Activated CD8-positive, alpha-beta memory T cell treated with anti-CD3 and anti-CD28 coated beads, Interleukin-2, amount 50 U/mL, for 1 hour (primary cell): ENCODE data around the gene ERBB4.
"Not testable (repeated sequence)": the region's sequence is repeated elsewhere in the genome, so short reads cannot be mapped to it uniquely, and the experiment has no call there.

Experiments used
- DNase-seq: peaks from one replicate; pipeline ENCODE4 v3.0.0-alpha.2; 2020; ENCODE audit errors: extremely low read depth

Gene ERBB4

GRCh38 chr2:211598238-211598637 lies 940.4 kb downstream of the ERBB4 start:
- no peak for DNase-seq

- DNase-seq, result not testable (repeated sequence)
Observed at GRCh38 chr2:211592006-211592405, 946.6 kb downstream of the ERBB4 start.

DNA sequence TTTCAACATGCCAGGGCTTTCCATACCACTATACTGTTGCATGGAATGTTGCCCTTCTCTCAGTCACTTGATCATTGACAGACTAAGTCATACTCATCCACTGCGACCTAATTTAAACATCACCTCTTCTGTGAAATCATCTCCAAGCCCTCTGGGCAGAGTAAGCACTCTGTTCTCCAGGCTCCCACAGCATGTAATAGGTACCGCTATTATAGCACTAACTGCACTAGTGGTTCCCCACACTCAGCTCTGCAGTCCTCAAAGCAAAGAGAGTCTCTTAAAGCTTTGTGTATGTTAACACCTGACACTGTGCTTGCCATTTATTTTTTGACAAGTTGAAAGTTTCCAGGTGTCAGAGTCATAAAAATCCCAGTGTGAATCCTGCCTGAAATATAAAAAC lies 947.2 kb downstream of the ERBB4 start:
- DNase-seq, result no peak

- DNase-seq, result no peak
Observed at GRCh38 chr2:211568439-211568838, 970.2 kb downstream of the ERBB4 start.

DNA sequence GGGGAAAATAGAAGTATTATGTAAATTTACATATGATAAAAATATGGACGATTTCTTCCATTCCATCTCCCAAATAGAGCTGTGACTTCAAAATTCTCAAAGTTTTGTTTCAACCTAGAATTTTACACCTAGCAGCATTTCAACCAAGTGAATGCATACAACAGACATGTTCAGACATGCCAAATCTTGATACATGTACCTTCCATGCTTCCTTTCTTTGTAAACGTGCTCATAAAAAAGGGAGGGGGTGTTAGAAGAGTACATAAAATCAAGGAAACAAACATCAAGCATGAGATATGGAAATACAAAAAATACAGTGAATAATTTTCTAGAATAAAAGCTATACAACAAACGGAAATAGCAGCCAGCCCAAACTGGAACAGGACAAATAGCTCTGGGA lies 974.2 kb downstream of the ERBB4 start:
- no peak for DNase-seq

DNA sequence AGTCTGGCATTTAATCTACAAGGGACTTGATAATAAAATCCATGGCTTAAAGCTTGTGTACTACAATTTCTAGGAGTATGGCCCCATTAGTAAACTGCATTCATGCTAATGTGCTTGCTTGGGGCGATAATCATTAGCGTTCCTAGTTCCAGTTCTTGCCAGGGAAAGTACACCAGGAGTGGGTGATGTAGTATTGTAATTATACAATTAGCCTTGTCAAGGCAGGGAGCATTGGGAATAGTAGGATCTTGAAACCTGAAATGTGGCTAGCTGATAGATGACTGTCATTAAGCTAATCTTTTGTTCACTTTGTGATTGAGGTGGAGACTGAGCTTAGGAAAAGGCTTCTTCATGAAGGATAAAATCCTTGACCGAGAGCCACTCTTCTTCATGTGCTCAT lies 993.0 kb downstream of the ERBB4 start:
- no peak for DNase-seq

DNA sequence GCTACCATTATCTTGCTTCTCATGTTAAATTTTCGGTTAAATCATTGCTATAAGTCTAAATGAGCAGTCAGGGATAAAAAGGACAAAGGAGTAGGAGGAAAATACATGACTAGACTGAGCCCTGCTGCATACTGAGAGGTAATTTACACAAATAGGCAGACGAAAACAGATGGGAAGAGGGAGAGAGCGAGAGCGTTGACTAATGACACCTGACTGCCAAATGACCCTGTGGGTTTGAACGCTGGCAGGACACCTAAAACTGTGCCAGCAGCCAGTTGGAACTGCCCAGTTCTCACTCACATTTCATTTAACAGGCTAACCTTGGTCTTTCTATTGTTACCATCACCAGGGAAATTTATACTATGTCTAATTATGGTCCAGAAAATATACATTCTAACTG lies 1004.0 kb downstream of the ERBB4 start:
- no peak for DNase-seq

- not testable (repeated sequence) for DNase-seq
Observed at GRCh38 chr2:211524248-211524647, 1014.4 kb downstream of the ERBB4 start.

- DNase-seq, result no peak
Observed at GRCh38 chr2:211516537-211516936, 1022.1 kb downstream of the ERBB4 start.

DNA sequence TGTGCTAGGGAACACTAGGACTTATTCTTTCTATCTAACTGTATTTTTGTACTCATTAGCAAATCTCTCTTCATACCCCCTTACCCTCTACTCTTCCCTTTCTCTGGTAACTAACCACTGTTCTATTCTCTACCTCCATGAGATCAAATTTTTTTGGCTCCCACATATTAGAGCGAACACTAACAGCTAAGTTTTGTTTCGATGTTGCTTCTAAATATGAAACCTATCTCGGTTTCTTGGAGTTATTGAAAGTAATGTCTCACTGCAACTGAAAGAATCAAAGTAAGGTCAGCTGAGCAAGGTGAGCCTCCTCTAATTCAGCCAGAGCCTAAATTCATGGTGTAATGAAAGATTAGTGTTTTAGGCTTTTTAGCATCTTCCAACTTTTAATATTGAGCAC lies 1024.6 kb downstream of the ERBB4 start:
- no peak for DNase-seq

DNA sequence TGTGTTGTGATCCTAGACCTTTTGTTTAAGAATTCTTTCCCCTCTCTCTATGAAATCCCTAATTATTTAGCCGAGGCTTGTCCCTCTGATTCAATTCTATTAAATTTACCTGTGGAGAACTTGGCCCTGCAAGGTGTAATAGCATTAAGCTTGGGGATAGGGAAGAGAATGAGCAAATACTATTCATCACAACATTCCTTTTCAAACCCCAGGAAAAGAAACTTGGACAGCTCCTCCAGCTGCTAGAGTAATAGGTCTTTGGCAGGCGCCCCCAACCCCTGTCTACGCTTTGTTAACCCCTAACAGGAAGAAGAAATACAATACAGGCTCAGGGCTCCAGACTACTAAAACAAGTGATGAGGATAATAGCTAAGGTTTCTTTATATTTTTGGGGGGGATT lies 1025.2 kb downstream of the ERBB4 start:
- DNase-seq, result no peak

GRCh38 chr2:211512806-211513205 lies 1025.8 kb downstream of the ERBB4 start:
- no peak for DNase-seq

GRCh38 chr2:211503856-211504255 lies 1034.7 kb downstream of the ERBB4 start:
- no peak for DNase-seq

DNA sequence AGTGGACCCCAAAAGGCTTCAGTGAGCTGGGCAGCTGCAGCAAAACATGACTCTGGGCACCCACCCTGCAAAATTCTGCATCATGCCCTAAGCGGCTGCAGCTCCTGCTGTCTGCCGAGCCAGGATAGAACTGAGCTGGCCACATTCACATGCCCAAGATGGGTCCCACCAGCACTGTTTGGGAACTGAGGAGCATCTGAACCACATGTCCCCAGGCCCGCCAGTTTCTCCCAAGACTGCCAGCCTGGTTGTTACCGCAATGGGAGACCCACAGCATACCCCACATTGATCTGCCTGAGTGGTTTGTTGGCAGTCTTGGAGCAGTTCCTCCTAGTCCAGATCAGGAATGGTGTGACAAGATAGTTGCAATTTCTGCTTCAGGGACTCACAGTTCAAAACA lies 1035.4 kb downstream of the ERBB4 start:
- DNase-seq, result no peak

DNA sequence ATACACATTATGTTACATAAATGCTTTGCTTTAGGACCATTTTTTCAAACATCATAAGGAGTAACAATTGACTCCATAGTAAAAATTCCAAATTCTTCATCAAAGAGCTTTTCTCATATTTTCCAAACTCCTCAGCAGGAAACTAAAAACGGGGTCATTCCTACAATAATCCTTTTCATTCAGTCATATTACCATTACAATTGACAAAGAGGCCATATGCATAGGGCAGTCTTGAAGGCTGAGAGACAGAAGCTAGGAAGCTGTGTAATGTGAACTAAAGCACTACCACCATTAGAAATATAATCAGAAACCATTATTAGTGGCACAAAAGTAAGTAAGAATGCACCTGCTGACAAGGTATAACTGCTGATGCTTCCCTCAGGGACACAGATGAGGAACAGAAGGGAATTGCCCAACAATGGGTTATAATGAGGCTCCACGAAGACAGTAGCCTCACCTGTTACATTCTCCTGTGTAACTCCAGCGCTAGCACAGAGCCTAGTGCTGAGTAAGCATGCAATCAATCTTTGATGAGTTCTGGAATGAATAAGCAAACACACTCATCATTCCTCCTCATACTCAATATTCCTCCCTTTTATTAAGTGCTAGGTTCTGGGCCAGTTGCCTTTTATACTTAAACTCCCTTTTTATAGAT lies 1039.9 kb downstream of the ERBB4 start:
- no peak for DNase-seq

DNA sequence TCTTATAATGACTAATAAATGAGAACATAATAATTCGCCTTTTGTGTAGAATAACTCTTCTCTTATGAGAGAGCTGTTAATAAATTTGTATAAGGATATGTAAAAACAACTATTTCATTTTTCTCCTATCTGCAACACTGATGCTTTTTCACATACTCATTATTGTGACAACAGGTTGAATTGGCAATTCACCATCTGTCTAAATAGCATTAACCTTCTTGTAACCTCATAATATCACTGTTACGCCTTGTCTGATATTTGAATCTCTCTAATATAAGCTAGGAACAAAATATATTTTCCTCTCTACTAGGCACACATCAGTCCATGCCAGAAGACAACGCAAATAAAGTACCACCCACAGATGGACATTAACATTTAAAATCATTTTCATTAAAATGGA lies 1043.3 kb downstream of the ERBB4 start:
- DNase-seq, result no peak

- no peak for DNase-seq
Observed at GRCh38 chr2:211494536-211494935, 1044.1 kb downstream of the ERBB4 start.

GRCh38 chr2:211494085-211494484 lies 1044.5 kb downstream of the ERBB4 start:
- DNase-seq, result no peak

DNA sequence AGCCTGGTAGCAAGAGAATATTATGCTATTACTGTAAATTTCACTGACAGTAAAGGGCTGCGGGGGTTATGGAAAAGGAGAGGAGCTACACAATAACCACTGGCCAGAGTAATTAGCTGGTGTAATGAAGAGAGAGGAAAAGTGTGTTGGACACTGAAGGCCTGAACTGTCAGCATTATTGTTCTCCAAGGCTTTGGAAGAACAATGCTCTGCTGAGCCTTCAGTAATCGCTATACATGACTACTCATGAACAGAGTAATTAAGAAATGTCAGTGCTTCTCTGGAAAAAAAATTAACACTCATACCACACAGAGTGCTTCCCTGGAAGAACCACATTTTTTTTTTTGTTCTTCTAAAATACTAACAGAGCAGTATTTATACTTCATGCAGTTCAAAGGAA lies 1050.9 kb downstream of the ERBB4 start:
- DNase-seq, result no peak

GRCh38 chr2:211479536-211480150 lies 1059.0 kb downstream of the ERBB4 start:
- DNase-seq, result no peak

GRCh38 chr2:211477537-211478275 lies 1060.9 kb downstream of the ERBB4 start:
- DNase-seq, result no peak

- no peak for DNase-seq
Observed at GRCh38 chr2:211473116-211473515, 1065.5 kb downstream of the ERBB4 start.

- DNase-seq, result no peak
Observed at GRCh38 chr2:211469664-211470059, 1068.9 kb downstream of the ERBB4 start.
